Stimulated activated naive CD4-positive, alpha-beta T cell (primary cell): ENCODE results near the gene SUB1.
"Not testable (repeated sequence)": the region's sequence is repeated elsewhere in the genome, so short reads cannot be mapped to it uniquely, and the experiment has no call there.

Experiments
- DNase-seq, 6 experiments: peaks; one replicate each; lab custom pipeline; 2025; lab: John Stamatoyannopoulos, UW

The SUB1 gene

GRCh38 chr5:32585446-32586275 lies at the start of gene SUB1:
Gene SUB1, plus strand, starts transcription at chr5:32585557. Its CDS starts 2,956 bp downstream, at chr5:32588513.
- DNase-seq: peak; percentile 86 to 95 (median 90)

DNA sequence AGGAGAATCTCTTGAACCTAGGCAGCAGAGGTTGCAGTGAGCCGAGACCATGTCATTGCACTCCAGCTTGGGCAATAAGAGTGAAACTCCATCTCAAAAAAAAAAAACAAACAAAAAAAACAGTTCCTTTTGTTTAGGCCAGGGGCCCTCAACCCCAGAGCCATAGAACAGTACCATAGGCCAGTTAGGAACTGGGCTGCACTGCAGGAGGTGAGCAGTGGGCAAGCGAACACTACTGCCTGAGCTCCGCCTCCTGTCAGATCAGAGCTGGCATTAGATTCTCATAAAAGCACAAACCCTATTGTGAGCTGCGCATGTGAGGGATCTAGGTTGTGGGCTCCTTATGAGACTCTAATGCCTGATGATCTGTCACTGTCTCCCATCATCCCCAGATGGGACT lies 49.1 kb upstream of the SUB1 start:
- DNase-seq: no peak

GRCh38 chr5:32537437-32538029 lies 47.8 kb upstream of the SUB1 start:
- DNase-seq: not testable (repeated sequence)

- DNase-seq: no peak
These were observed 47.3 kb upstream of the SUB1 start for GRCh38 chr5:32538031-32538547.

- DNase-seq: no peak
These were observed 45.1 kb upstream of the SUB1 start for GRCh38 chr5:32539981-32540845.

GRCh38 chr5:32541241-32541640 lies 44.1 kb upstream of the SUB1 start:
- no peak for DNase-seq

GRCh38 chr5:32542216-32543059 lies 42.9 kb upstream of the SUB1 start:
- no peak for DNase-seq

- DNase-seq: no peak
These were observed 42.1 kb upstream of the SUB1 start for GRCh38 chr5:32543291-32543690.

GRCh38 chr5:32545102-32545800 lies 40.1 kb upstream of the SUB1 start:
- no peak for DNase-seq

- DNase-seq: no peak
These were observed 34.2 kb upstream of the SUB1 start for GRCh38 chr5:32551194-32551593.

DNA sequence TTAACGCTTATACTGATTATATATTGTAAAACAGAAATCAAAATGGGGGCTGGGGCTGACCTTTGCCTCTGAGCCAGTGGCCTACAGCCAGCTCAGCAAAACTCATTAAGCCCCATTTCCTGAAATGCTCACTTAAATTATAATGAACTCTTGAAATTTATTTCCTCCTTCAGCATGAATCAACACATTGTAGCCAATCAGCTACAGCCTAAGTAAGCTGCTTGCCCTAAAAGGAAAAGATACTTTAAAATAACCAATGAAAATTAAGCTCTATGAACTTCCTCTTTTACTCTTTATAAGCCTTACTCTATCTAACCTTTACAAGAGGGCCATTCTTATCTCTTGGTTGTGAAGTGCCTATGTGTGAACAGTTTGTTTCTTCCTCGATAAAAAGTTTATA lies 33.5 kb upstream of the SUB1 start:
- no peak for DNase-seq

- not testable (repeated sequence) for DNase-seq
These were observed 32.9 kb upstream of the SUB1 start for GRCh38 chr5:32552491-32552890.

GRCh38 chr5:32552936-32553335 lies 32.4 kb upstream of the SUB1 start:
- no peak for DNase-seq

DNA sequence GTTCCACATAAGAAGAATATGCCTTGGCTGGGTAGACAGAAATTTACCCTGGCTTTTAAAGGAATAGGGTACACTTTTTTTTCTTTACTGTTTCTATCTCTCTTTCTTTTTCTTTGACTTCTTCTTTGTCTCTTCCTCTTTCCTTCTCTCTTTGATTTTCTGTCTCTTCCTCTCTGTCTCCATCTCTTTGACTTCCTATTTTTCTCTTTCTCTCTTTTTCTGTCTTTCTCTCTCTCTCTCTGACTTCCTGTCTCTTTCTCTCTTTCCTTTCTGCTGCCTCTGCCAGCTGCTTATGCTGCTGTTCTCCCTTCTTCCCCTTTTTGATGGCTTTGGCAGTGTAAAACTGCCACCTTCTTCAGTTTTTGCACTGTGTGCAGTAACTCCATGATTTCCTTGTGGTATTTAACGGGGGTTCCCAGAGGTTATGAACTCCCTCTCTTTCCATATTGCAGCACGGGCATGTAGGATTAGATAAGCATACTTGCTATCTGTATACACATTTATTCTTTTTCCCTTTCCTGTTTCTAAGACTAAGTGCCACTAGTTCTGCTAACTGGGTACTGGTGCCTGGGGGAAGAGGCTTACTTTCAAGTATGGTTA lies 31.1 kb upstream of the SUB1 start:
- DNase-seq: not testable (repeated sequence)

GRCh38 chr5:32556543-32556942 lies 28.8 kb upstream of the SUB1 start:
- not testable (repeated sequence) for DNase-seq

GRCh38 chr5:32559411-32559810 lies 25.9 kb upstream of the SUB1 start:
- DNase-seq: no peak

DNA sequence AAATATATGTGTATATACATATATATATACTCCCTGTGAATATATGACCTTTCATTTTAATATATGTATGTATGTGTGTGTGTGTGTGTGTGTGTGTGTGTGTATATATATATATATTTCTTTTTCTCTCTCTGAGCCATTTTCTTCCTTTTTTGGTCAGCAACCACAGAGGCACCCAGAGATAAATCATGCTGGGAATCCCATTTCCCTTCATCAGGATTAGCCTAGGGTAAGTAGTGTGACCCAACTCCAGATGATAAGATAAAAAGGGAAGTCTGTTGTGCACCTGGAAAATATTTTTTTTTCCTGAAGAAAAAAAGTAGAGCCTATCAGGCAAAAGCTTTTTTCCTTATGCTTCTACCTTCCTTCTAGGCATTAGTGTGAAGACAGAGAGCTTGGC lies 25.4 kb upstream of the SUB1 start:
- DNase-seq: no peak

GRCh38 chr5:32562056-32562455 lies 23.3 kb upstream of the SUB1 start:
- no peak for DNase-seq

DNA sequence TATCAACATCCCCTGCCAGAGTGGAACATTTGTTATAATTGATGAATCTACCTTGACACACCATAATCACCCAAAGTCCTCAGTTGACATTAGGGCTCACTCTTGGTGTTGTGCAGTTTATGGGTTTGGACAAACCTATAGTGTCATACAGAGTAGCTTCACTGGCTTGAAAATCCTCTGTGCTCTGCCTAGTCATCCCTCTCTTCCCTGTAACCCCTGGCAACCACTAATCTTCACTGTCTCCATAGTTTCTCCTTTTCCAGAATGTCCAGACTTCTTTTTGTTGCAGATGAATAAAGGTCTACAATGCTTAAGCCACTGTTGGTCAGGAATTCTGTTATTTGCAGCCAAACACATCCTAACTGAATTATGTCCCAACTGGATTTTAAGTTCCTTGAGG lies 22.5 kb upstream of the SUB1 start:
- DNase-seq: no peak

GRCh38 chr5:32563614-32564013 lies 21.7 kb upstream of the SUB1 start:
- DNase-seq: no peak
